Keratinocyte (primary cell): ENCODE data around the gene KRT78. TPM values are rescaled to one million over a fixed set of nuclear protein-coding genes. Genes with fewer than 3 reads are reported as not detected.

Experiments used
- DNase-seq: peaks from one replicate; pipeline ENCODE4 v3.0.0-alpha.2; 2011; ENCODE audit warnings: low read depth, missing footprints, low spot score
- FAIRE-seq: peaks from 2 replicates; lab custom pipeline; 2011; peaks lifted over from hg19 to GRCh38; lab: Jason Lieb, UNC
- H2AFZ ChIP-seq: 2 replicates; pipeline ENCODE4 v1.6.0; 2012; ENCODE audit warnings: low read length, control low read depth, inconsistent platforms; ENCODE audit not compliant: control insufficient read depth
- H3K27ac ChIP-seq: 2 replicates; pipeline ENCODE4 v1.5.1; 2011; ENCODE audit warnings: low read length; ENCODE audit not compliant: control insufficient read depth, insufficient read depth
- H3K27me3 ChIP-seq: 3 replicates; pipeline ENCODE4 v1.6.0; 2011; ENCODE audit warnings: low read length; ENCODE audit not compliant: control insufficient read depth, insufficient read depth; ENCODE audit errors: extremely low read depth
- H3K36me3 ChIP-seq, 2 experiments: 2 replicates in 1 of 2; 3 replicates in 1 of 2; pipeline ENCODE4 v1.5.1; 2011; ENCODE audit warnings: low read length in 2 of 2, mild to moderate bottlenecking in 1 of 2; ENCODE audit not compliant: control insufficient read depth in 2 of 2, insufficient read depth in 2 of 2; ENCODE audit errors: extremely low read depth in 1 of 2
- H3K4me1 ChIP-seq: 3 replicates; pipeline ENCODE4 v1.5.1; 2011; ENCODE audit warnings: low read length; ENCODE audit not compliant: control insufficient read depth, insufficient read depth; ENCODE audit errors: extremely low read depth
- H3K4me2 ChIP-seq: 3 replicates; pipeline ENCODE4 v1.6.0; 2011; ENCODE audit warnings: low read depth, low read length; ENCODE audit not compliant: control insufficient read depth, insufficient read depth; ENCODE audit errors: extremely low read depth
- H3K4me3 ChIP-seq, 3 experiments: fragments of 200-600 bp in 1 of 3; sonication (generic) in 1 of 3; 2 replicates in 2 of 3; 3 replicates in 1 of 3; pipeline ENCODE4 v1.5.1; 2011 to 2016; ENCODE audit warnings: low read length in 3 of 3, mild to moderate bottlenecking in 3 of 3, control low read depth in 2 of 3, inconsistent platforms in 1 of 3, low read depth in 1 of 3, mixed read lengths in 1 of 3, mixed run types in 1 of 3, moderate library complexity in 1 of 3; ENCODE audit not compliant: control insufficient read depth in 2 of 3, insufficient read depth in 2 of 3; ENCODE audit errors: extremely low read depth in 1 of 3
- H3K79me2 ChIP-seq: 2 replicates; pipeline ENCODE4 v1.6.0; 2012; ENCODE audit warnings: low read length; ENCODE audit not compliant: control insufficient read depth, insufficient read depth
- H3K9ac ChIP-seq: 3 replicates; pipeline ENCODE4 v1.6.0; 2011; ENCODE audit warnings: low read length; ENCODE audit not compliant: control insufficient read depth, insufficient read depth; ENCODE audit errors: extremely low read depth
- H3K9me1 ChIP-seq: 3 replicates; pipeline ENCODE4 v1.6.0; 2011; ENCODE audit warnings: low read length; ENCODE audit not compliant: control insufficient read depth, insufficient read depth; ENCODE audit errors: extremely low read depth
- H3K9me3 ChIP-seq: 2 replicates; pipeline ENCODE4 v1.5.1; 2012; ENCODE audit warnings: low read depth, low read length; ENCODE audit not compliant: control insufficient read depth
- H4K20me1 ChIP-seq: 3 replicates; pipeline ENCODE4 v1.6.0; 2011; ENCODE audit warnings: low read length; ENCODE audit not compliant: control insufficient read depth, insufficient read depth; ENCODE audit errors: extremely low read depth
- CTCF ChIP-seq, 3 experiments: IDR thresholded peaks in 1 of 3; conservative IDR thresholded peaks in 1 of 3; optimal IDR thresholded peaks in 1 of 3; 2 replicates in 2 of 3; 3 replicates in 1 of 3; pipeline versions ENCODE3 to v1.5.1; 2011; ENCODE audit warnings: low read length in 3 of 3, mild to moderate bottlenecking in 3 of 3, moderate library complexity in 2 of 3, control low read depth in 1 of 3, inconsistent platforms in 1 of 3; ENCODE audit not compliant: insufficient read depth in 2 of 3; ENCODE audit errors: extremely low read depth in 1 of 3
- EZH2 ChIP-seq: IDR thresholded peaks from one replicate; pipeline ENCODE4 v1.6.1; 2012; ENCODE audit warnings: inconsistent platforms, mild to moderate bottlenecking, low read length, moderate library complexity
- dilution Hi-C: fragments of 300-500 bp; cut with MboI; formaldehyde crosslinking; loops from one replicate; pipeline ENCODE4 v1.7.0; 2020; ENCODE audit warnings: low sequenced_read_pairs; ENCODE audit not compliant: extremely low pct_ligation_motif_present
- polyA plus RNA-seq, 5 experiments: library from polyadenylated mRNA; depleted of rRNA in 3 of 5; stranded (reverse) in 3 of 5; stranded (forward) in 1 of 5; unstranded in 1 of 5; fragments of >200 nt; gene quantifications; 1 replicate in 1 of 5; 2 replicates in 3 of 5; 3 replicates in 1 of 5; pipeline versions ENCODE4 v1.2.1 to v1.2.3, GENCODE V29; 2011 to 2012; ENCODE audit warnings: missing spikeins in 2 of 5, low read depth in 1 of 5, low replicate concordance in 1 of 5

The KRT78 gene
- polyA plus RNA-seq, 1 donor (not counting 4 experiments of a cell fraction or from before 2014, with no cell fraction given), result 0.96 TPM

GRCh38 chr12:52844386-52844785 lies 4.4 kb downstream of the KRT78 start:
- Histone ChIP-seq H3K79me2 (no peaks in the 10 kb centered on the region), H3K4me2 (no peak overlapping the region), H3K9ac (no peak overlapping the region), H3K27me3 (peaks cover 15% of the 10 kb centered on the region), H3K27ac (no peak overlapping the region), H3K9me3 (no peaks in the 10 kb centered on the region), H3K9me1 (no peaks in the 10 kb centered on the region), H2AFZ (no peak overlapping the region), H4K20me1 (no peaks in the 10 kb centered on the region), H3K4me1 (peaks cover 4% of the 10 kb centered on the region), H3K36me3 (no peaks in the 10 kb centered on the region), H3K4me3 (no peak overlapping the region)
- TF ChIP-seq CTCF (optimal IDR thresholded peaks at IDR 0.05 in 1 of 3, IDR thresholded peaks at IDR 0.05 in 1 of 3, conservative IDR thresholded peaks at IDR 0.05 in 1 of 3; ENCODE audit: extremely low read depth in 1 of 3, insufficient read depth in 2 of 3, low read length in 3 of 3), result no peak
- TF ChIP-seq EZH2, result no peak
- dilution Hi-C loops, result no loop called here
- FAIRE-seq (no peak), DNase-seq (no peak)

GRCh38 chr12:52839436-52840105 lies 9.2 kb downstream of the KRT78 start:
- Histone ChIP-seq H3K4me1 (peaks cover 17% of the 10 kb centered on the region), H3K4me3 (no peak overlapping the region), H4K20me1 (no peaks in the 10 kb centered on the region), H3K9ac (no peak overlapping the region), H2AFZ (no peak overlapping the region), H3K79me2 (no peaks in the 10 kb centered on the region), H3K27me3 (peaks cover 16% of the 10 kb centered on the region), H3K36me3 (no peaks in the 10 kb centered on the region), H3K4me2 (no peak overlapping the region), H3K27ac (no peak overlapping the region), H3K9me1 (no peaks in the 10 kb centered on the region), H3K9me3 (no peaks in the 10 kb centered on the region)
- no peak for FAIRE-seq
- no peak for DNase-seq
- dilution Hi-C loops, result no loop called here
- TF ChIP-seq EZH2 (no peak), CTCF (optimal IDR thresholded peaks at IDR 0.05 in 1 of 3, IDR thresholded peaks at IDR 0.05 in 1 of 3, conservative IDR thresholded peaks at IDR 0.05 in 1 of 3; ENCODE audit: extremely low read depth in 1 of 3, insufficient read depth in 2 of 3, low read length in 3 of 3) (no peak)
